AG04450 (cell line): ENCODE data around the gene TMEM183A. TPM values are rescaled to one million over a fixed set of nuclear protein-coding genes. Genes with fewer than 3 reads are reported as not detected.

Experiments used
- CTCF ChIA-PET: fragments of 300-600, 350-600 bp; formaldehyde crosslinking; extraction: SDS; loops from one replicate; lab custom pipeline; 2022; ENCODE audit warnings: antibody characterized with exemption, inconsistent platforms; lab: Charles Lee
- POLR2A ChIA-PET: fragments of 350-600 bp; formaldehyde crosslinking; extraction: SDS; loops from one replicate; lab custom pipeline; 2021; ENCODE audit warnings: antibody characterized with exemption, inconsistent platforms; lab: Yijun Ruan, JAX
- DNase-seq: peaks from one replicate; pipeline ENCODE4 v3.0.0-alpha.2; 2011; ENCODE audit warnings: low read depth, low spot score
- H3K27ac ChIP-seq: one replicate; pipeline ENCODE4 v1.5.1; 2012; ENCODE audit warnings: low read depth, low read length, control low read depth
- H3K27me3 ChIP-seq: one replicate; pipeline ENCODE4 v1.6.0; 2012; ENCODE audit warnings: low read length; ENCODE audit not compliant: control insufficient read depth, insufficient read depth
- H3K4me3 ChIP-seq: 2 replicates; pipeline ENCODE4 v1.5.1; 2011; ENCODE audit warnings: mild to moderate bottlenecking, low read depth, low read length, control low read depth
- H3K9me3 ChIP-seq: 2 replicates; pipeline ENCODE4 v1.5.1; 2012; ENCODE audit warnings: low read length; ENCODE audit not compliant: control insufficient read depth, insufficient read depth
- polyA plus RNA-seq: library from polyadenylated mRNA; depleted of rRNA; stranded (reverse); fragments of >200 nt; gene quantifications from 2 replicates; pipeline ENCODE4 v1.2.3, GENCODE V29; 2011
- TF ChIP-seq, protein P1 (sequence below): IDR thresholded peaks from 2 replicates; pipeline ENCODE4 v1.5.1; 2011; ENCODE audit warnings: low read depth, low read length, control low read depth, inconsistent platforms

Gene TMEM183A
- polyA plus RNA-seq, 1 experiment = 93.4 TPM

DNA sequence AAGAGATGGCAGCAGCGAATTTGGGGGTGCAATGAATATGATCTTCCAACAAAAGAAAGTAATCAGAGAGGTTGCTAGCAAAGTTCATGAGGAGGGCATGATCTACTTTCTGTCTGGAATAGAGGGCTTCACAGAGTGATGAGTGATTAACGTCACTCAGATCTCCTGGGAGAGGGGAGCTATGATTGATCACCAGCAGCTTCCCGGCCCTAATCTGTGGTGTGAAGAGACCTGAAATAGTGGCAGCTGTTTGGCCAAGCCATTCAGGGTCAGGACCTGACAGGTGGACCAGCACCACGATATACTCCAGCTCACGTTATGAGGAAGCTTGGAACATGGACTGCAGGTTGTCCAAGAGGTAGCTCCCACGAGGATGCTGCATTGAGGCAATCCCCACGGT lies 19.9 kb upstream of the TMEM183A start:
- TF ChIP-seq, protein P1, sequence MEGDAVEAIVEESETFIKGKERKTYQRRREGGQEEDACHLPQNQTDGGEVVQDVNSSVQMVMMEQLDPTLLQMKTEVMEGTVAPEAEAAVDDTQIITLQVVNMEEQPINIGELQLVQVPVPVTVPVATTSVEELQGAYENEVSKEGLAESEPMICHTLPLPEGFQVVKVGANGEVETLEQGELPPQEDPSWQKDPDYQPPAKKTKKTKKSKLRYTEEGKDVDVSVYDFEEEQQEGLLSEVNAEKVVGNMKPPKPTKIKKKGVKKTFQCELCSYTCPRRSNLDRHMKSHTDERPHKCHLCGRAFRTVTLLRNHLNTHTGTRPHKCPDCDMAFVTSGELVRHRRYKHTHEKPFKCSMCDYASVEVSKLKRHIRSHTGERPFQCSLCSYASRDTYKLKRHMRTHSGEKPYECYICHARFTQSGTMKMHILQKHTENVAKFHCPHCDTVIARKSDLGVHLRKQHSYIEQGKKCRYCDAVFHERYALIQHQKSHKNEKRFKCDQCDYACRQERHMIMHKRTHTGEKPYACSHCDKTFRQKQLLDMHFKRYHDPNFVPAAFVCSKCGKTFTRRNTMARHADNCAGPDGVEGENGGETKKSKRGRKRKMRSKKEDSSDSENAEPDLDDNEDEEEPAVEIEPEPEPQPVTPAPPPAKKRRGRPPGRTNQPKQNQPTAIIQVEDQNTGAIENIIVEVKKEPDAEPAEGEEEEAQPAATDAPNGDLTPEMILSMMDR = no peak
- CTCF ChIA-PET = interaction anchor here (1.0 to 4.4 kb wide), 2 partner anchors 13 to 19 kb away, joined by 3 to 27 read pairs; no protein-coding TSS in a partner anchor
- no peaks in the 10 kb centered on the region for H3K9me3 ChIP-seq
- POLR2A ChIA-PET = no interaction called here
- DNase-seq = no peak
- H3K27me3 ChIP-seq = peaks cover 45% of the 10 kb centered on the region
- no peak overlapping the region for H3K27ac ChIP-seq
- no peak overlapping the region for H3K4me3 ChIP-seq

DNA sequence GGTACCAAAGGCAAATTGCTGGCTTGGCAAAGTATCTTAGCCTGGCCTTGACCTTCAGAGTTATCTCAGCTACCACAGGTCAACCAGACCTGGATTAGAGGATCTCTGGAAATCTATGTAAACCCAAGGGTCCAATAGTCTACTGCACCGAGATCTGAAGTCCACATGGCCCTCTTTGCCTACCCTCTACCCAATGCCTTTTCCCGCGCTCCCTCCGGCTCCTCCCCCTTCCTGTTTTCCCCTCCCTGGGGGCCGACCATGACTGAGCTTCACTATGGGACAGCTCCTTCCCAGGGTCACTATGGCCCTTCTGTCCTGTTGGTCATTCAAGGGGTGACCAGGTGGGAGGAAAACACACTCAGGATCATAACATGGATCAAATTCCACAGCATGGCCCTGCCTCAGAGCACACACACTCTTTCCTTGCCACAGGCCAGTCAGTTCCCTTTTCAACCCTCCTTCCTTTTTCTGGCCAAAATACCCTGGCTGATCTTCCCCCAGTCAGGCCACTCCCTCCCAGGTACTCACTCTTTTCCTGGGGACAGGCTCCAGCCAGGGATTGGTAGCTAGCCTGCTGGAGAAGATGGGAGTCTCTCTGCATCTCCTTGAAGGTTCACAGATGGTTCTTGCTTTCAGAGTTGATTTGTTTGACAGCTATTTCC lies 19.1 kb upstream of the TMEM183A start:
- H3K4me3 ChIP-seq = no peak overlapping the region
- no peaks in the 10 kb centered on the region for H3K9me3 ChIP-seq
- TF ChIP-seq, protein P1 = no peak
- DNase-seq = no peak
- CTCF ChIA-PET = interaction anchor here (1.0 to 4.4 kb wide), 3 partner anchors 9 to 20 kb away, joined by 3 to 27 read pairs (median 4); no protein-coding TSS in a partner anchor
- POLR2A ChIA-PET = no interaction called here
- H3K27ac ChIP-seq = no peak overlapping the region
- H3K27me3 ChIP-seq = peaks cover 45% of the 10 kb centered on the region

DNA sequence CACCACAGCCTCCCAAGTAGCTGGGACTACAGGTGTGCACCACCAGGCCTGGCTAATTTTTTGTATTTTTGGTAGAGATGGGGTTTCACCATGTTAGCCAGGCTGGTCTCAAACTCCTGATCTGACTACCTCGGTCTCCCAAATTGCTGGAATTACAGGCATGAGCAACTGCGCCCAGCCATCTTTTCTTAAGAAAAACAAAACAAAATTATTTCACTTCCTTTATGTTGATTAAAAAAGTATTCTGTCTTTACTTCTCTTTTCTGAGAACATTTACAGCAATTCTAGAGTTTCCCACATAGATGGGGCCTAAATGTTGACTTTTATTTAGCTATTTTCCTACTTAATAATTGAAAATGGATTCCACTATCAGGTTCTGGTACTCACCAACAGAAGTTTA lies 17.3 kb upstream of the TMEM183A start:
- CTCF ChIA-PET = interaction anchor here (0.5 to 4.4 kb wide), 5 partner anchors 10 to 801 kb away, joined by 3 to 27 read pairs (median 3); no protein-coding TSS in a partner anchor
- Histone ChIP-seq H3K9me3 (no peaks in the 10 kb centered on the region), H3K27me3 (peaks cover 45% of the 10 kb centered on the region), H3K27ac (no peak overlapping the region), H3K4me3 (no peak overlapping the region)
- DNase-seq = no peak
- POLR2A ChIA-PET = no interaction called here
- TF ChIP-seq, protein P1 = no peak

DNA sequence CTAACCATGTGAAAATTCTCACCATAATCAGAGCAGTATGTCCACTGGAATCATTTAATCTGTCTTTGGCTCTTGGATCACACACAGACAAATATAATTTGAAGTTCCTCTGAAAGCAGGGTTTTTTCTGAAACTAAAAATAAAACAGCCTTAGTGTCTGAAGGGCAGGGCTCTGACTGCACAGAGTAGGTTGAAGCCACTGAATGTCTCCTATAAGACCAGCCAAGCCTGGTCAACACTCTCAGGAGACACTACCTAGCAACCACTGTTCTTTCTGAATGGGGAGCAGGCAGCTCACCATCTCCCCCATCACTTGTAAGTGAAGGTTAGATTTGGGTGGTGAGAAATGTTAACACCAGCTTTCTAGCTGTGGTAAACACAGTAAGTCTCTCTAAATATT lies 16.1 kb upstream of the TMEM183A start:
- POLR2A ChIA-PET = no interaction called here
- Histone ChIP-seq H3K27ac (no peak overlapping the region), H3K9me3 (no peaks in the 10 kb centered on the region), H3K27me3 (peaks cover 49% of the 10 kb centered on the region), H3K4me3 (no peak overlapping the region)
- no peak for DNase-seq
- TF ChIP-seq, protein P1 = no peak
- CTCF ChIA-PET = interaction anchor here (0.6 to 4.4 kb wide), 2 partner anchors 9 to 21 kb away, joined by 5 to 27 read pairs; no protein-coding TSS in a partner anchor

DNA sequence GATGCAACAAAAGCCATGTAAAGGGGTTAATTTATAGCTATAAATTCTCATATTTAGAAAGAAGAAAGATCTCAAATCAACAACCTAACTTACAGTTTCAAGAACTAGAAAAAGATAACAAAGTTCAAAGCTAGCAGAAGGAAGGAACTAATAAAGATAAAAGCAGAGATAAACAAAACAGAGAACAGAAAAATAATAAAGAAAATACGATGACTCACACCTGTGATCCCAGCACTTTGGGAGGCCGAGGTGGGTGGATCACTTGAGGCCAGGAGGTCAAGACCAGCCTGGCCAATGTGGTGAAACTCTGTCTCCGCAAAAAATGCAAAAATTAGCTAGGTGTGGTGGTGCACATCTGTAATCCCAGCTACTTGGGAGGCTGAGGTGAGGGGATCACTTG lies 12.4 kb upstream of the TMEM183A start:
- CTCF ChIA-PET = interaction anchor here (1.0 to 3.4 kb wide), 2 partner anchors 27 to 273 kb away, joined by 3 to 14 read pairs; no protein-coding TSS in a partner anchor

More for the DNA sequence above, 12.4 kb upstream of the TMEM183A start:
- peaks cover 22% of the 10 kb centered on the region for H3K27me3 ChIP-seq
- no peaks in the 10 kb centered on the region for H3K9me3 ChIP-seq
- DNase-seq = no peak
- no peak overlapping the region for H3K27ac ChIP-seq
- H3K4me3 ChIP-seq = no peak overlapping the region
- TF ChIP-seq, protein P1 = no peak
- POLR2A ChIA-PET = interaction anchor here (1.4 kb wide), 1 partner anchor 13 kb away, joined by 4 read pairs; the partner anchor contains the start of gene TMEM183A
